HFFc6 (cell line): ENCODE results near the gene TFIP11. TPM values are rescaled to one million over a fixed set of nuclear protein-coding genes. Genes with fewer than 3 reads are reported as not detected.

Experiments used
- DNase-seq: peaks from one replicate; pipeline ENCODE4 v3.0.0-alpha.2; 2018
- H3K27ac Mint-ChIP-seq: 2 replicates; pipeline ENCODE4 v1.8.0; 2020; ENCODE audit warnings: mild to moderate bottlenecking, mixed read lengths
- H3K27me3 Mint-ChIP-seq: 2 replicates; pipeline ENCODE4 v1.8.0; 2021; ENCODE audit warnings: mild to moderate bottlenecking, moderate library complexity, mixed read lengths; ENCODE audit not compliant: insufficient read depth
- H3K36me3 Mint-ChIP-seq: 2 replicates; pipeline ENCODE4 v1.8.0; 2021; ENCODE audit warnings: low read depth, mixed read lengths
- H3K4me1 Mint-ChIP-seq: 2 replicates; pipeline ENCODE4 v1.8.0; 2020; ENCODE audit warnings: low read depth, mixed read lengths
- H3K4me3 Mint-ChIP-seq: 2 replicates; pipeline ENCODE4 v1.8.0; 2020; ENCODE audit warnings: mild to moderate bottlenecking, moderate library complexity, mixed read lengths
- H3K9me3 Mint-ChIP-seq: 2 replicates; pipeline ENCODE4 v1.8.0; 2020; ENCODE audit warnings: mild to moderate bottlenecking, mixed read lengths
- CTCF ChIP-seq: fragments of 200-600 bp; sonication (generic); IDR thresholded peaks from 2 replicates; pipeline ENCODE4 v1.5.0; 2021; ENCODE audit warnings: antibody characterized with exemption, mild to moderate bottlenecking
- total RNA-seq, 6 experiments: library from RNA; stranded (reverse); fragmentation: NEBNext Ultra II Directional; extraction: Animal tissue kit (Norgen Biotek cat#: 25700); gene quantifications; 2 replicates in 1 of 6; 3 replicates in 5 of 6; pipeline ENCODE4 v1.2.3, GENCODE V29; 2021

Gene TFIP11
- total RNA-seq, 6 experiments from 2014 or later = 31.4 to 35.8 (median 33.9) TPM

- Mint-ChIP-seq H3K27ac (peak overlapping the region; percentile 96), H3K27me3 (no peaks in the 10 kb centered on the region), H3K36me3 (peaks cover 21% of the 10 kb centered on the region), H3K4me3 (peak overlapping the region; percentile 100), H3K9me3 (no peaks in the 10 kb centered on the region), H3K4me1 (peaks cover 38% of the 10 kb centered on the region)
- TF ChIP-seq CTCF = no peak
- DNase-seq = no peak
These were observed 1.6 kb upstream of the TFIP11 start for GRCh38 chr22:26513838-26514237.

- no peak for DNase-seq
- TF ChIP-seq CTCF = no peak
- Mint-ChIP-seq H3K36me3 (peaks cover 36% of the 10 kb centered on the region), H3K4me1 (peaks cover 23% of the 10 kb centered on the region), H3K9me3 (no peaks in the 10 kb centered on the region), H3K27ac (no peak overlapping the region), H3K27me3 (no peaks in the 10 kb centered on the region), H3K4me3 (no peak overlapping the region)
These were observed 4.1 kb downstream of the TFIP11 start for GRCh38 chr22:26508148-26508547.

- DNase-seq = no peak
- Mint-ChIP-seq H3K9me3 (no peaks in the 10 kb centered on the region), H3K27me3 (no peaks in the 10 kb centered on the region; the same call in 1 of the 2 replicates), H3K4me3 (no peak overlapping the region), H3K27ac (no peak overlapping the region), H3K36me3 (peaks cover 46% of the 10 kb centered on the region), H3K4me1 (peaks cover 22% of the 10 kb centered on the region)
- TF ChIP-seq CTCF = no peak
These were observed 8.5 kb downstream of the TFIP11 start for GRCh38 chr22:26503758-26504157.

GRCh38 chr22:26502688-26503561 lies 9.3 kb downstream of the TFIP11 start:
- Mint-ChIP-seq H3K27ac (peak overlapping the region; percentile 15; the same call in 1 of the 2 replicates), H3K27me3 (no peaks in the 10 kb centered on the region; the same call in 1 of the 2 replicates), H3K9me3 (no peaks in the 10 kb centered on the region), H3K4me1 (peaks cover 22% of the 10 kb centered on the region), H3K36me3 (peaks cover 48% of the 10 kb centered on the region), H3K4me3 (no peak overlapping the region)
- peak; percentile 77 for TF ChIP-seq CTCF
- DNase-seq = peak; percentile 33

GRCh38 chr22:26501996-26502395 lies 10.3 kb downstream of the TFIP11 start:
- no peak overlapping the region for H3K4me3 Mint-ChIP-seq
- H3K4me1 Mint-ChIP-seq = peaks cover 22% of the 10 kb centered on the region
- DNase-seq = no peak
- no peak overlapping the region for H3K27ac Mint-ChIP-seq
- H3K9me3 Mint-ChIP-seq = no peaks in the 10 kb centered on the region
- H3K36me3 Mint-ChIP-seq = peaks cover 50% of the 10 kb centered on the region
- no peak for TF ChIP-seq CTCF
- H3K27me3 Mint-ChIP-seq = no peaks in the 10 kb centered on the region; the same call in 1 of the 2 replicates
